Left colon (tissue), 2 donors: ENCODE results near the gene RAD51B. TPM values are rescaled to one million over a fixed set of nuclear protein-coding genes. Genes with fewer than 3 reads are reported as not detected.

Experiments used
- ATAC-seq: fragments of 200-7000 bp; cut with Tn5 transposase; one replicate; pipeline ENCODE4 v1.9.1; 2020; ENCODE audit warnings: mild to moderate bottlenecking, moderate library complexity
- DNase-seq, 2 donors: peaks; one replicate each; pipeline ENCODE4 v3.0.0-alpha.2; 2020
- intact Hi-C, 2 donors: fragments of 100-400 bp; cut with DNase I in 1 of 2; cut with micrococcal nuclease in 1 of 2; formaldehyde crosslinking; loops; one replicate each; pipeline versions ENCODE4 v1.11.2 to v1.14.0; 2022; cut with DNase I, micrococcal nuclease
- total RNA-seq, 2 donors: library from RNA; stranded (reverse); fragmentation: NEBNext Ultra II Directional; extraction: Animal tissue kit (Norgen Biotek cat#: 25700); gene quantifications; one replicate each; pipeline ENCODE4 v1.2.1, GENCODE V29; 2021
- donor health status: DM: no; HTN: no; CAD: no.
- donor health status: DM: yes; HTN: yes; CAD: no.

Gene RAD51B
- total RNA-seq, 2 donors from 2014 or later: 13.7 to 16.8 TPM

DNA sequence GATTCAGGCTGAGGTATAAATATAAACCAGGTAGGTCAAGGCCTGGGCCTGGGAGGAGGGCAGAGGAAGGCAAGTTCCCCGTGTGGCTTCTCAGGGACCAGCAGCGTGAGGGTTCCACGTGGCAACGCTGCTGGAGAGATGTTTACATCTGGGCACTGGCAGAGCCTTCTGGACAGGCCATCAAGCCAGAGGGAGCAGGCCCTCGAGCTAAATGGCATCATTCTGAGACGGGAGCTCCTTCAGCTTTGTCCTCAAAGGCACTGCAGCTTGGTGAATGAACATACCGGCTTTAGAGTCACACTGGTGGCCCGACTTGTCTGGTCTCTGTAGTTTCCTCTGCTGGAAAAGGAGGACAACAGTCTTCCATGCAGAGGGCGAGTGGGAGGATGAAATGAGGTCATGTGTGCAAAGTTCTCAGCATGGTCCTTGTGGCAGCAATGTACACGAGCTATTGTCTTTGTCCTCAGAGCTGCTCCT lies 742.0 kb downstream of the RAD51B start:
- DNase-seq (no peak), ATAC-seq (no peak)
- intact Hi-C loops: no loop called here

DNA sequence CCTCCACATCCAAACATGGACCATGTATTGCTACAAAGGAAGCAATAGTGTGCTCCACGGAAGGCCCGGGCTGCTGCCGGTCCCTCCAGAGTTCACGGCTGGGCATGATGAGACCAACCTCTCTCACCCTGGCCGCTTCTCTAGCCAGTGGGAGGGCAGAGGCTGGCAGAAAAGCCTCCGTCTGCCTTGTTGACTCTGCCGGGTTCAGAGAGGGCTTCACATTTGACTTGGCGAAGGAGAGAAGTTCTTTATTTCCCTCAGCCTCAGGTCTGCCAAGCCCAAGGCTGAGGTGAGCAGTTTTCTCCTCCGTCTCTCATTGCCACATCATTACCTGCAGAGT lies 743.3 kb downstream of the RAD51B start:
- DNase-seq (no peak), ATAC-seq (no peak)
- intact Hi-C loops: no loop called here

GRCh38 chr14:68563251-68564131 lies 743.9 kb downstream of the RAD51B start:
- DNase-seq (no peak), ATAC-seq (no peak)
- intact Hi-C loops: no loop called here

GRCh38 chr14:68564191-68564825 lies 744.7 kb downstream of the RAD51B start:
- intact Hi-C loops: no loop called here
- no peak for DNase-seq
- ATAC-seq: no peak

DNA sequence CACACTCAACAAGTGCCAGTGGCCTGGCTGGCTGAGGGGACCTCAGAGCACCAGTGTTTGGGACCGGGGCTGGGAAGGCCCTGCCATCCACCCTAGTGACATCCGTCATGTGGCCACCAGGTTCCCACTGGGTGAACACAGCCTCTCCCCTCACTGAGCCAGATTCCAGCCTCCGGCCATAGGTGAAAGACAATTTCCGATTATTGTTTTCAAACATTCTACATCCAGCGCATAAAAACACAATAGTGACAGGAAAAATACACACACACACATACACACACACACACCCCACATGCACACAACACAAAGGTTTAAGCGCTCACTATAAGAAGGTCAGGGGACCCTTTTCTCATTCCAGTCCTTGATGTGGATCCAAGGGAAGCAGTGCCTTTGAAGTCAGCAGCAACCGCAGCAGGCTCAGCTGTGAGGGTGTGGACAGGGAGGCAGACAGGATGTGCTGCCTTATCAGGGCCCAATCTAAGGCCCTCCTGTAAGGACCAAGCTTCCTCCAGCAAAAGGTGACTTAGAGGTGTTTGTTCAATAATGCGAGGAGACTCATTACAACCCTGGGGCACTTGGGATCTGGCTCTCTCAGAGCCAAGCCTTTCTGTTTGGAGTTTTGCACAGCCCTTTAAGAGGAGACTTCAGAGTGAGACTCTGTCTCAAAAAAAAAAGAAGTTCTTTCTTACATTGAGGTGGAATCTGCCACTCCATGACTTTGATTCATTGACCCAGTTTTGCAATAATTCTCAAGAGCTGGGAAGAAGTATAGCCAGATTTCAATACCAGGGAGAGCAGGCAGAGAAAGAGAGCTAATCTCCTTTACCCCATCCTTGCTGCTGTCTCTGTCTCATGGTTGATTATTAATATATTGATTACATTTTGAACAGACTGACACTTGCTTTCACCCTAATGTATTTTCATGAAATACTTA lies 745.5 kb downstream of the RAD51B start:
- intact Hi-C loops: no loop called here
- DNase-seq (no peak), ATAC-seq (peak; percentile 53)

DNA sequence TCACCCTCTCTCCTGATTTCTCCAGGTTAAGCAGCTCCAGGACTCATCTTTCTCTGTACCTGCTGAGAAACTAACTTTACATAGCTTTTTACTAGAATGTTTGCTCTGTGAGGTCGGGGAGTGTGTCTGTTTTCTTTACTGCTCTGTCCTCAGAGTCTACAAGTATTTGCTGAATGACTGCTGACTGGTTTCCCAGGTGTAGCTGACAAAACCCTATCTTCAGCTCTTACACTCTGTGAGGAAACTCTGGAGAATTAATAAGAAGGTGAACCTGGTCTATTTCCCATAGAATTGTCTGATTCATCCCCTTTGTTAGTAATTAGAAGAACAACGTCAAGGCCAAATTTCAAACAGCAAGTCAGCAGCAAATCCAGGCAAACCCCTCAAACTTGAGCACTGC lies 746.5 kb downstream of the RAD51B start:
- DNase-seq (no peak), ATAC-seq (no peak)
- intact Hi-C loops: no loop called here

DNA sequence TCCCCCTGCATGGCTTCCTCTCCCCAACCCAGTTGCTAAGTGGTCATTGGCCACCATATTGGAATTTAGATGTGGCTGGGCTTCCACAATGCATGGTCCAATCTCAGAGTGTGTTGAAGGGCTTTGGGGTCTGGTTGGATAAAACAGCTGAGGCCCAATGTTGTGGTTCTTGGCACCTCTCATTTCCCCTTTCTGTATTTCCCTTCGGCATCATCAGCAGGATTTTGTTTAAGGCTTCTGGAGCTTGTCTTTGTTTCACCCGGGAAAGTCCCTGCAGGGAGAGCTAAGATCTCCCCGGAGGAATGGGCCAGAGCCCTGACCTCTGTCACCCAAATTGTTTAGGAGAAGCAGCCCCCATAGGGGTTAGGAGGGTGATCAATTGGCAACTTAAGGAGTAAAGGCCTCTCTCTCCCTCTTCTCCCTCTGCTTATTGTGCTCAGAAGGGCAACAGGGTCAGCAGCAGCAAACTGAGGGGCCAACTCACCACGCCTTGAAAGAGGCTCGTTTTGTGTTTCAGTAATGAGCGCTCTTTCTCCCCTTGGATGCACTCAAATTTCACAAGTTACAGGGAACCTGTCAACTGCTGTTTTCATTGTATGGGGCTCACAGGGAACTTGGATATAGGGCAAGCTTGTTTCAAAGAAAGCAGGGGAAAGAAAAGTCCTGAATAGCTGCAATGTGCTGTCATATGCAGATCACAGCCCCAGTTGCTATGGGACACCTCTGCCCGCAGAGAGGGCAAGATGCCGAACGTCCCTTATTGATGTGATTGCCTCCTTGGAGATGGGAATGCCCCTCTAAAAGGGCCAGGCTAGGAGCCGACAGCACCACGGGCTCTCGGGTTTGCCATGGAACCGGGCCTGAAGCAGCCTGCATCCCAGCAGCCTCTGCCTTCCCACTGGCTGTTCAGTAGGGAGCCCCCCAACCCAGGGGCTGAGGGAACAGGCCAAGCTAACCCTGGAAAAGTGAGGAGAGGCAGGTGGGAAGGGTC lies 749.6 kb downstream of the RAD51B start:
- intact Hi-C loops: no loop called here
- no peak for ATAC-seq

DNA sequence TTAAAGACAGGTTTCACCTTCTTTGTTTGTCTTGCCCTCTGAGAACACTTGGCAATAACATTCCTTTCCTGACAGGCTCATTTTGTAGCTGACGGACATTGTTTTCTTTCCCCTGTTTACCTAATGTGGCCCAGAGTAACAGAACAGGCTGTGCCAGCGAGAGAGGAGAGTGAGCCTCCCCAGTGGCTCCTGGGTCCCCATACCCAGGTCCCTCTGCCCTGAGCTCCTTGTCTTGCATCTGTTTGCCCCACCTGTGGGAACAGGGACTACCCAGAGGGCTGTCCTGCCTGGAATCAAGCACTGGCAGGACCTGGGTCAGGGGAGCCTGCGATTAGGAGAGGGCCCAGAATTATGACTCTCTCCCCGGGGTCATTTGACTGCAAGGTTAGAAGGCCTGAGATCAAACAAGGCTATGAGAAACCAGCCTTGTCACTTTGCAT lies 750.4 kb downstream of the RAD51B start:
- ATAC-seq: no peak
- DNase-seq: no peak

More for the DNA sequence above, 749.6 kb downstream of the RAD51B start:
- DNase-seq: no peak

GRCh38 chr14:68571114-68571591 lies 751.6 kb downstream of the RAD51B start:
- intact Hi-C loops: no loop called here
- ATAC-seq (no peak), DNase-seq (no peak)

More for the DNA sequence above, 750.4 kb downstream of the RAD51B start:
- intact Hi-C loops: no loop called here

GRCh38 chr14:68571928-68572525 lies 752.4 kb downstream of the RAD51B start:
- DNase-seq (no peak), ATAC-seq (no peak)
- intact Hi-C loops: no loop called here

GRCh38 chr14:68573126-68573525 lies 753.5 kb downstream of the RAD51B start:
- ATAC-seq (no peak), DNase-seq (no peak)
- intact Hi-C loops: no loop called here

- intact Hi-C loops: no loop called here
- no peak for ATAC-seq
- DNase-seq: no peak
These were observed 754.1 kb downstream of the RAD51B start for GRCh38 chr14:68573722-68574121.

GRCh38 chr14:68574461-68574860 lies 754.9 kb downstream of the RAD51B start:
- intact Hi-C loops: no loop called here
- no peak for ATAC-seq
- DNase-seq: no peak

- no peak for DNase-seq
- intact Hi-C loops: no loop called here
- no peak for ATAC-seq
These were observed 755.3 kb downstream of the RAD51B start for GRCh38 chr14:68574906-68575305.

- no peak for ATAC-seq
These were observed 755.8 kb downstream of the RAD51B start for GRCh38 chr14:68575426-68575825.

DNA sequence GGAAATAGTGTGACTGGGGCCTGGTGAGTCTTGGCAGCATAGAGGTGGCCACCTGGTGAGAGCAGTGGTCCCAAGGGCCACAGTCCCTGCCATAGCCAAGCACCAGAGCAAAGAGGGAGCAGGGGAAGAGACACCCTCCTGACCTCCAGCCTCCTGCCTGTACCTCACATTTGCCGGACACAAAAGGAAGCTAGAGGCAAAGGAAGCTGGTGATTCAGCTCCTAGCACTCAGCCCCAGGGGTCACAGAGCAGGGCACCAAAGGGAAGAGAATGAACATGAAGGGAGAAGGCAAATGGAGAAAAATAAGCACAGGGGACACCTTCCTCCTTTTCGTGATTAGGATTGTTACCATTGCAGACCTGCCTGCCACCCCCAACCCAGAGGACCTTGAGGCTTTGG lies 756.5 kb downstream of the RAD51B start:
- DNase-seq (no peak), ATAC-seq (no peak)
- intact Hi-C loops: no loop called here

More at GRCh38 chr14:68575426-68575825, 755.8 kb downstream of the RAD51B start:
- intact Hi-C loops: no loop called here
- no peak for DNase-seq

- intact Hi-C loops: no loop called here
- DNase-seq (no peak), ATAC-seq (no peak)
These were observed 757.1 kb downstream of the RAD51B start for GRCh38 chr14:68576496-68577244.
